GM19193 (cell line): ENCODE measurements around the gene XPO5.

ENCODE experiments used
- POLR2A ChIP-seq: IDR thresholded peaks from 4 replicates; pipeline ENCODE4 v1.6.1; 2011; ENCODE audit not compliant: insufficient read depth, insufficient read length; ENCODE audit errors: extremely low read depth

Gene XPO5

DNA sequence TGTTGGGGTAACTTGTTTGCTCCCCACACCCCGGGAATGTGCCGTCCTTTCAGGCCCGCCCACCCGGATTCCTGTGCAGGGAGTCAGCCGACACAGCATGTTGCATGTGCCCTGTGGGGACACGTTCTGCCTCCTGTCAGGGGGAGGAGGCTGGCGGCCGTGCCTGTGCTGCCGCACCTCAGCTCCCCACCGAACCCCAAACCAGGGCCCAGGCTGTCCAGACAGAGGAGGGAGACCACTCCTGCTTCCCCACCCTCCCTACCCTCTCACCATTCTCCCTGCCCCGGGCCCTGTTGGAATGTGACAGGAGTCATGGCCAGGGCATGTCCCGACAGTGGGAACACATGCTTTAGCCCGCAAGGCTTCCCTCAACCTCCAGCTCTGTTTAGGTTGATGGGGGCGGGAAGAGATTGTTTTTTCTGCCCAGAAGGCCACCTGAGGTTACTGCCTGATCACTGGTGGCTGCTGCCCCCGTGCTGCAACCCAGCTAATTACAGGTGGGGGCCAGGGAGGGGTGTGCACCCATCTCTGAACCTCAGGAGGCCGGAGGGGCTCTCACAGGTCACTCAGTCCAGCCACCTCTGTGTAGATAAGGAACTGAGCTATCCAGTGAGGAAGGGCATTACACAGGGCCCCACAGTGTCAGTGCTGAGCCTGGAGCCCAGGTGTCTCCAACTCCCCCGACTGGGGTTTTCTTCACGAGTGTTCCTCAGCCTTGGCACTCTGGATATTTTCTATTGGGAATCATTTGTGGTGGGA lies 79.3 kb downstream of the XPO5 start:
- no peak for TF ChIP-seq POLR2A

- TF ChIP-seq POLR2A = no peak
Observed at GRCh38 chr6:43495409-43495941, 80.4 kb downstream of the XPO5 start.

DNA sequence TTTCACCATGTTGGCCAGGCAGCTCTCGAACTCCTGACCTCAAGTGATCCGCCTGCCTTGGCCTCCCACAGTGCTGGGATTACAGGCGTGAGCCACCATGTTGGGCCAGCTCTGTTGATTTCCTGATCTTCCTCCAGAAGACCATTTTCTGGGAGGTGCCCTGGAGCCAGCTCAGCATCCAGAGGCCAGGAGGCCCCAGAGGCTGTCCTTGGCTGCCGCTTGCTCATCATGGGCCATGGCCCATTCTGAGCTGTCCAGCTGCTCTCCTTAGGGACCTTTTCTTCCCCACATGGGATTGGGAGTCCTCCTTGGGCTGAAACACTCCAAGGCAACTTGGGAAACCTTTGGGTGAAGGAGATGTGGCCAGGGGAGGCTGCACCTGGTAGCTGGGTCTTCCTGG lies 81.1 kb downstream of the XPO5 start:
- TF ChIP-seq POLR2A = no peak

GRCh38 chr6:43494321-43494720 lies 81.5 kb downstream of the XPO5 start:
- no peak for TF ChIP-seq POLR2A

DNA sequence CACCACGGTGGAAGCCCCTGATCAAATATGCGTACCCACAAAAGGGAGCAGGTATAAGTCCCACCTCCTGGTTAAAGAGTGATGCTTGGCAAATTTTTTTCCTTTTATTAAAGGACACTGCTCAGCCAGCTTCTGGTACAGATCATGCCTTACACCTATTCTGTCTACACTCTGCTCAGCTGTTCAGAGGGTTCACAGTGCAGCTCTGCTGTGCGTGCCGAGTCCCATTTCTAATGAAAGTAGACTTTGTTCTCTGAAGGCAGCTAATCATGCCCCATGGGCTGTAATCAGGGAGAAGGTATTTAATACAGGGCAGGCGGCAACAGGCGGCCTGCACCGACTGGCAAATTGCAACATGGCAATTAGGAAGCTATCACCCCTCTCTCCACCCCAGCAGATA lies 82.0 kb downstream of the XPO5 start:
- TF ChIP-seq POLR2A = no peak

DNA sequence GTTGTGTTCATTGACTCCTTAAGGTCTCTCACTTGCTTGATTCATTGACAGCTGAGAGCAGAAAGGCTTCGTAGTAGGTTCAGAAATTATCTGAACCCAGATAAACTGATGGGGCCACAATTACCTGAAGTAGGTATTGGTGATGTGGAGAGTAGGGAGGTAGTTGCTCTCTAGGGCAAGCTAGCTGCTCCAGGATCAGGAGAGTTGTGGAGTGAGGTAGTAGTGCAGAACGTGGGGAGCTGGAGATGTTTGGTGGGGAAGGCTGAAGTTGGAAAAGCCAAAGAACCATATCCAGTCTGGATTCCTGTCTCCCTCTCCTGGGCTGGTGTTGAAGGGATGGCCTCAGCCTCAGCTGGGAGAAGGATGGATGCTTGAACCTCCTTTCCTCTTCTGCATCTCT lies 82.6 kb downstream of the XPO5 start:
- TF ChIP-seq POLR2A = no peak

GRCh38 chr6:43492673-43493072 lies 83.2 kb downstream of the XPO5 start:
- no peak for TF ChIP-seq POLR2A

DNA sequence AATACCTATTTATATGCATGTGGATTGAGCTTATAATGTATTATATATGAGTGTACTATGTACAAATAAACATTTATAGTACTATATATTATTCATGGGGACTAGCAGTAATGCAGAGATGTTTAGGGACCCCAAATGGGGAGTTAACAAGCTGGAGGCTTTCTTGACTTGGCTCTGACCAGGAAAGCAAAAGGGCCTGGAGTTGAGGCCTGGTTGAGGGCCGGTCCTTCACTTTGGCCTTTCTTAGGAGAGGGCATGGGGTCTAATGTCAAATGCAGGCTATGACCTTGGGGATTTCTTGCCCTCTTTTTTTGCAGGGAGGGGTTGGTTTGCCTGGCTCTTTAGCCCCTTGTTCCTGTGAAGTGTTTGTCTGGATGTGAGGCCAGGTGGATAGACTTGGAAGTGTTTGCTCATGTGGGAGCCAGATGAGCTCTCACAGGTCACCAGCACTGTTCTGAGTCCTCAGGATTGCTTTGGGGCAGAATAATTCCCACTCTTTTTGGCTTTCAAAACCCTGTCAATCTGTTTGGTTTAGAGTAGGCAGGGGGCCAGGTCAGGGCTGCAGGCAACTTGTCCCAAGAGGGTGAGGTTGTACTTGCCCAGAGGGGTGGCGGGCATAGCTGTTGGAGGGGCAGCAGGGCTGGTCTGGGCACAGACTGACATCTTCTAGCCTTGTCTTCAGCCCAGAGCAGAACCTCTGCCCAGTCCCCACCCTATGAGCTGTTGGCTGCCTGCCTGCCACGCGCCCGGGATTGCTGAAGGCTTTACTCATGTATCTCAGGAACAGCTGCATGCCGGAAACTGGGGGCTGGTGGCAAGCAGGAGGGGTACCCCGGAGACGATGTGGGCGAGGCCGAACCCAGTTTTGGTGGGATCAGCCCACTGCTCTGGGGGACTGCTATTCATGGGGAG lies 83.8 kb downstream of the XPO5 start:
- TF ChIP-seq POLR2A = no peak

DNA sequence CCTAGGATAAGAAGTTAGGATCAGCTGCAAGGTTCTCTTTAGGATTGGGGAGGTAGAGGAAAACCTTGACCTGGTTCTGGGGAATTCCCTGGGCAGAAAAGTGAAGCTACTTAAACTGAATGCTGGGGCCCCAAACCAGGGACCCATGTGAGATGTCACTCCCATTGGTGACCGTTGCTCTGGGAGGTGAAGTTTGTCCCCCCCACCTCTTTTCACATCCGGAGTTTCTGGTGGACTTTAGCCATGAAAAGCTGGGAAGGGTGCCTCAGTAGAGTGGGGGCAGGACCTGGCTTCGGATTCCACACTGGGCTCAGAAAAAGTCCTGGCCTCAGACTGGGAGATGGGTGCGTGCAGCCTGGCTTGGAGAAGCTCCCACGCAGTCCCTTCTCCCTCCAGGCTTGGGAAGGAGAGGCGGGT lies 85.3 kb downstream of the XPO5 start:
- TF ChIP-seq POLR2A = no peak

DNA sequence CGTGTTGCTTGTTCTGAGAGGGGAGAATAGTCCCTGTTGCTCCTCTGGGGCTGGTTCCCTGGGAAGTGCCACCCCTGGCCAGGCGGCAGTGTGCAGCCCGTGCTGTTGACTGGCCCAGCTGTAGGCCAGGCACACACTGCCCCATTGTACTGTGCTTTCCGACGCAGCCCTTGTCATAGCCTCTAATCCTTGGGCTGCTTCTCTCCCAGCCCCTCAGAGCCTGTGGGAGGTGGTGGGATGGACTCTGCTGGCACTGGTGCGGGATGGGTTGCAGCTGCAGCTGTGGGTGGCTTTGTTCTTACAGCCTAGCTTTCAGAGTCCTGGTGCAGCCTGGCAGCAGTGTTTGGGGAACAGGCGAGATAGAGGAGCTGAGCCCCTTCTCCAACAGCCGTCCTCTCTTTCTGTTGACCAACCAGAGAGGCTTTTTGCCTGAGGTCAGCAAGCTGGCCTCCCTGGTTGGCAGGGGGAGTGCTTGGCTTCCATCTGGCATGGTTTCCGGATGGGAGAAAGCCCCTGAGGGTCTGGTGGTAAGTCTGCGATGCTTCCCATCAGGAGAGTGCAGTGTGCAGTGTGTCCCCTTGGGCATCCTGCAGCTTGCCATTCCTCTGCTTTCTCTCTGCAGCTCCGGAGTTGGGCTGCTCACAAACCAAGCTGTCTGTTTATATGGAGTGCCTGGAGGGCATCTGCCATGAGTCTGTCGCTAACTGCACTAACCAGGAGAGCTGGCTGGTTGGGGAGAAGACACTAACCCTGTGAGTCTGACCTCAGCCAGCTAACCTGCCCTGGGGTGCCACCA lies 86.4 kb downstream of the XPO5 start:
- no peak for TF ChIP-seq POLR2A

DNA sequence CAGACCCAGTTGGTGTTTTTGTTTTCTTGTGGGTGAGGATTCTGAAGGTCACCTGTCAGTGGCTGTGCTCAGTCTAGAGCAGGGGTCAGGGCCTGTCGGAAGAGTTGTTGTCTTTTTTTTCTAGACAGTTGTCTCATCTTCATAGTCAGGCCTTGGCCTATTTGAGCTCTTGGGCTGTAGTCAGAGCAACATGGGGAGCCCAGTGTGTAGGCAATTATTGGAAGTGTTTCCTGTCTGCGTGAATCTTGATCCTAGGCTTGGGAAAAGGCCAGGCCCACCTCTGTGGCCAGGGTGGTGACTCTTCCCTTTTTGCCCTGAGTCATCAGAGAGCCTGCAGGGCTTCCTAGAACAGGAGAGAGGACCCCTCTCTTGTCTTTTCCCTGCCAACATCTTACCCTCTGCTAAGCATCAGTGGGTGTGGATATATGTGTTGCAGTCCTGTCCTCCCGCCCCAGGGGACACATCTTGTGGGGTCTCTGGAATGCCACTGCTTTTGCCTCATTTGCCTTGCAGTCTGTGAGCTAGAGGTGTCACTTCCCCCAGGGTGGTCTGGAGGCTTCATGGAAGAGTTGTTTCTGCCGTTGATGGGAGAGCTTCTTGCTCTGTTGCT lies 87.1 kb downstream of the XPO5 start:
- TF ChIP-seq POLR2A = no peak

GRCh38 chr6:43481591-43482236 lies 94.1 kb downstream of the XPO5 start:
- no peak for TF ChIP-seq POLR2A

GRCh38 chr6:43481075-43481474 lies 94.8 kb downstream of the XPO5 start:
- TF ChIP-seq POLR2A = no peak

DNA sequence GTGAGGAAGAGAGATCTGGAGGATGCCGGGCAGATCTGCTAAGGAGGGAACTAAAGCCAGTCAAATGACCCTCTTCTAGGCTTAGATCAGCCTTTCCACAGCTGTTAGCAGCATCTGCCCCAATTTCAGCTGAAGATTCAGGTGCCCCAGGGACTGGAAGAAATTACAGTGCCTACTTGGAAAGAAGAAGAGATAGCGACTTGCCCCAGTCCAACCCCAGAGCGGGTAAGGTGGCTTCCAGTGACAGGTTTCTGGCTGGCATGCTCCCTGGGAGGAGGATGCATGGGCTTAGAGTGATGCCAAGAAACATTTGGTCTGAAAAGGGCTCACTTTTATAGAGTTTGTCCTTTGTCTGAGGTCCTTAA lies 97.8 kb downstream of the XPO5 start:
- no peak for TF ChIP-seq POLR2A
